Measurements from ENCODE around the gene RTP1.
"Not testable (repeated sequence)": the region's sequence is repeated elsewhere in the genome, so short reads cannot be mapped to it uniquely, and the experiment has no call there.

RTP1 gene, protein sequence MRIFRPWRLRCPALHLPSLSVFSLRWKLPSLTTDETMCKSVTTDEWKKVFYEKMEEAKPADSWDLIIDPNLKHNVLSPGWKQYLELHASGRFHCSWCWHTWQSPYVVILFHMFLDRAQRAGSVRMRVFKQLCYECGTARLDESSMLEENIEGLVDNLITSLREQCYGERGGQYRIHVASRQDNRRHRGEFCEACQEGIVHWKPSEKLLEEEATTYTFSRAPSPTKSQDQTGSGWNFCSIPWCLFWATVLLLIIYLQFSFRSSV

DNA sequence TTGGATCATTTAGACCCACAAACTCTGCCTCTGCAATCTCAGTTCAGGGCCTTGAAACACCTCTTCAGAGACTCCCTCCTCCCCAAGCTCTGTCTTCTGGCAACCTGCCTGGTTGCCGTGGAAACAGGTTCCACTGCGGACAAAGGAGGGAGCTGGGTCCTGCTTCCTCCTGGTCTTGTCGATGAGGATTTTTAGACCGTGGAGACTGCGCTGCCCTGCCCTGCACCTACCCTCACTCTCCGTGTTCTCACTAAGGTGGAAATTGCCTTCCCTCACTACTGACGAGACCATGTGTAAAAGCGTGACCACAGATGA lies at the start of gene RTP1:
Gene RTP1, plus strand, starts transcription at position 152 of the 315 bp plus-strand sequence. Its CDS starts 30 bp downstream, at position 182.
- no peak for DNase-seq

DNA sequence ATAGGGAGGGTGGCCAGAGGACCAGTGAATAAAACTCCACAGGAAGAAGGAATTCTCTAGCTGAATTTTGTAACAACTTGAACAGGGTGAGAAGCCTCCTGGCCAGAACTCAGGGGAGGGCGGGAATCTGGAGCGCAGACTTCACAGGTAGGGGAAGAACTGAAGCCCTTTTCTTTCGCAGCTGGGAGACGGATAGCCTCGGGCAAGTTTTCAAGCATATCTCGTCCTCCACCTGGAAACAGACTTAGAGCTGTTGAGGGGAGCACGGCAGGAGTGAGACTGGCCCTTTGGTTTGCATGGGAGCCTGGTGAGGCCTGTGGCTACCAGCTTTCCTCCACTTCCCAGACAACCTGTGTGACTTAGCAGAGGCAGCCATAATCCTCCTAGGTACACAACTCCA lies 47.1 kb upstream of the RTP1 start:
- no peak for DNase-seq

DNA sequence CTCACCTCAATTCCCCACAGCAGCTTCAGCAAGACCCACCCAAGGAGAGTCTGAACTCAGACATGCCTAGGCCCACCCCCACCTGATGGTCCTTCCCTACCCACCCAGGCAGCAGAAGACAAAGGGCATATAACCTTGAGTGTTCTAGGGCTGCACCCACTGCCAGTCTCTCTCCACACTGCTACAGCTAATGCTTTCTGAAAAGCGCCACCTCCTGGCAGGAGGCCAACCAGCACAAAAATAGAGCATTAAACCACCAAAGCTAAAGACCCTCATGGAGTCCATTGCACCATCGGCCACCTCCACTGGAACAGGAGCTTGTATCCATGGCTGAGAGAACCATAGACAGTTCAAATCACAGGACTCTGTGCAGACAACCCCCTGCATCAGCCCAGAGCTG lies 46.7 kb upstream of the RTP1 start:
- DNase-seq = peak; percentile 69

DNA sequence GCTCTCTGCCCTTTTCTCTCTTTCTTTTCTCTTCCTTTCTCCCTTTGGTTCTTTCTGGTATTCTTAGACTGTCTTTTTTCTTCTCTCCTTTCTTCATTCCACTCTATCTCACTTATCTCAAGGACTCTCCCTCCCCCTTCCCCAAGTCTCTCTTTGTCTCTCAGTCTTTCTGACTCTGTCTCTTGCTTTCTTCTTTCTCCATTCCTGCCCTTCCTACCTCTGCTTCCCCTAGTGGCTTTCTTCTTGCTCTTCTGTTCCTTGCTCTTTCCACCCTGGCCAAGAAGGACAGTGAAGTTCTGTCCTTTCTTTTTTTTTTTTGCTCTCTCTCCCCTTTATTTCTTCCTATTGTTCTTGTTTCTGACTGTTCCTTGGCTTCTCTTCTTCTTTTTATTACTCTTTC lies 35.7 kb upstream of the RTP1 start:
- no peak for DNase-seq

DNA sequence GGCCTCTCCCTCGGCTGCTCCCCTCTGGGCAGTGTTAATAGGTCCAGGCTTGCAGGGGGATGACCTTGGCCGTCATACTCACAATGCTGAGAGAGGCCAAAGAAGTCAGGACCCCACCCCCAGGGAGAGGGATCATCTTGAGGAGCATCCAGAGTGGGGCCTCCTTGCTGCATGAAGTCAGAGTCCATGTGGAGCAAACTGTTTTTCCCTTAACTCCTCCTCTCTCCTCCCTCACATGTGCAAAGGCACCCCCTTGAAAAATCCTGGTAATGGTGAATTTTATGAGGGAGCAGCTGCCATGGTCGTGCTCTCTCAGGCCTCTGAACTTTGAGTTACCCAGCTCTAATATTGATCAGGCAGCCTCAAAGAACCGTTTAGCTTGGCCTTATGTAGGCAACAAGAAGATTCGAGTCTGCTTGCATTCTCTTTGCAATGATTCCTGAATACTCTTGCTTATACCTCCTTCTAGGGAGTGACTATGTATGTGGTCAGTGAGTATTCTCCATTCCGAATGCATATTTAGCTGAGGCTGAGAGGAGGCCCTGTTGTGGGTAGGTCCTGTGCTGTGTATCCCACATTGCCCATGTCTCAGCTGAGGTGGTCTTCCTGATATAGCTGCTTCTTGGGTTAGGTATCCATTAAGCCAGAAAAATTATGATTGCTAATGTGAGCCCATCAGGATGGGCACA lies 34.9 kb upstream of the RTP1 start:
- no peak for DNase-seq

DNA sequence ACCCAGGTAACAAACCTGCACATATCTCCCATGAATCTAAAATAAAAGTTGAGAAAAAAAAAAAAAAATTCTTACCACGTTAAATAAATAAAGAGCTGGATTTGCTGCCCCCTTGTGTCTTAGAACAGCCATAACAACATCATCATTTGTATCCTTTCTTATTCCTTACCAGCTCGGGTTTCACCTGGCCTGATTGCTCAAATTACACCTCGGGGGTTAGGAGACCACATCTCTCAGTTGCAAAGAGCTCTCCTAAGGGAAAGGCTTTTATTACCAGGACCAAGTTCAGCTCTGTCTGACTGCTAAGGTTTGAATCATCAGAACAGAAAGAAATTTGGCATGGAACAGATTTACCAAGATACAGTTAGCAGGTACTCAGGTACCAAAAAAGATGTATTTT lies 32.1 kb upstream of the RTP1 start:
- no peak for DNase-seq

DNA sequence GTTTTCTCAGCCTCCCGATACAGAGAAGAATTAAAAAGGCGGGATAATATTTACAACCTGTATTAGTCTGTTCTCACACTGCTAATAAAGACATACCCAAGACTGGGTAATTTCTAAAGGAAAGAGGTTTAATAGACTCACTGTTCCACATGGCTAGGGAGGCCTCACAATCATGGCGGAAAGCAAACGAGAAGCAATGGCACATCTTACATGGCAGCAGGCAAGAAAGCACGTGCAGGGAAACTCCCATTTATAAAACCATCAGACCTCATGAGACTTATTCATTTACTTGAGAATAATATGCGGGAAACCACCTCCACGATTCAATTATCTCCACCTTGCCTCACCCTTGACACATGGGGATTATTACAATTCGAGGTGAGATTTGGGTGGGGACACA lies 30.5 kb upstream of the RTP1 start:
- DNase-seq = no peak

DNA sequence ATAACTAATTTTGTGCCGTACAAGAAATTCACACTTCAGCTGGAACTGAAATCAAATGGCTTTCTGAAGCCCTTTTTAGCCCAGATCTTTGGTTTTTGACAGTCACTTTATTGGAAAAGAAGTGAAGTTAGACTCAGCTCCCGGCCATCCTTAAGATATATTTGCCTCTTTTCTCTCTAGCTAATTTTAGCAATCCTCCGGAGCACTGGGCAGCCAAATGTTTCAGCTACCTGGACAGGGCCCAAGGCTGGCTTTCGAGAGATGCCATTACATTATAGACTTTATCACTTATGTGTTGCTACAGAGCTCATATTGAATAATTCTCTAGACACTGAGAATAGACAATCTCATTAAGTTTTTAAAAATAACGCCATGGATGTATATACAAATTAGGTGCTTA lies 29.5 kb upstream of the RTP1 start:
- DNase-seq = no peak

DNA sequence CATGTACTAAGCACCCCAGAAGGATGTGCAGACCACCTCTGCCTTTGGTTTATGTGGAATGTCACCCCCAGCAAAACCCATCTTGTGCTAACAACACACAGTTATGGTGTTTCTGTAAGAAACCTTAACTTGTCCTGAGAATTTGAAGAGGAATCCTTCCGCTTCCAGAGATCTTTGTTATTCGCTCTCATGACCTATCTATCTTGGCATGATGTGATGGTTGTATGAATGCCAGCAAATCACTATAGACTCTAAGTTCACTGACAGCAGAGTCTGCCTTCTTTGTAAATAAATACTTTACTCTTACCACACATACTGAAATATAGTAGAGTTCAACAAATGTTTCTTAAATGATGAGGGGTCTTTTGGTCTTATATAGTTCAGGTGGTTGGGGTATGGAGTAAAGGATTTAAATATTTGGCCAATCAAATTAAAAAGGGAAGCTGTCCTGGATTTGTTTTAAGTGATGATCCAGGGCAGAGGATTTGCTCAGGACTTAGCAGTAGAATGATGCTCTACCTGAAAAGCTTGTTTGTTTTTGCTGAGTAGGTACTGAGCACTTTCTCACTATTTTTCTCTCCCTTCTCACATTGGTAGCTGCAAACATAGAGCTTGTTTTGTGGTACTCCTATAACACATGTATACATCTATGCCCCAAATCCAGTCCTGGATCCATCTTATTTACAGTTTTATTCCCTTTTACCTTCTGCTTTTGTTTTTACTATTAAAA lies 27.9 kb upstream of the RTP1 start:
- no peak for DNase-seq

DNA sequence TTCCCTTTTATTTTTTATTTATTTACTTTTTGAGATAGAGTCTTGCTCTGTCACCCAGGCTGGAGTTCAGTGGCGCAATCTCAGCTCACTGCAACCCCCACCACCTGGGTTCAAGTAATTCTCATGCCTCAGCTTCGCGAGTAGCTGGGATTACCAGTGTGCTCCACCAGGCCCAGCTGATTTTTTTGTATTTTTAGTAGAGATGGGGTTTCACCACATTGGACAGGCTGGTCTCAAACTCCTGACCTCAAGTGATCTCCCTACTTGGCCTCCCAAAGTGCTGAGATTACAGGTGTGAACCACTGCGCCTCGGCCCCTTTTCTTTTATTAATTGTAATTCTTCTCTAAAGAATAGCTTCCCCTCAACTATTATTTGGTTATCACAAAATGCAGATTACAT lies 26.4 kb upstream of the RTP1 start:
- not testable (repeated sequence) for DNase-seq

DNA sequence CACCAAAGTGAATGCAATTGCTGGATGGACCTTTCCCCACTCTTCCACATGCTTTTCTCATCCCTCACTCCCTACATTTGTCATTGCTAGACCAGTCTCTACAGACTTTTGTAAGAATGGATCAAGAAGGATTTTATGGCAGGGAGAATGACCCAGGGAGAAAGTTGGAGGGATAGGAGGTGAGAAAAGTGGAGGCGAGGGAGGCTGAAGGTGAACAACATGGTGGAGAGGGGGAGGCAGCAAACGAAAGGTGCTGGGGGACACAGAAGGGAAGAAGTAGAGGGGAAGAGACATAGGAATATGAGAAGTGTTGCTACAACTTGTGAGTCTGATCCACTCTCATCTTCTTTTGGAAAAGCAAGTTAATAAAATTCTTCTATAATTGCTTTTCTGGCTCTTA lies 24.4 kb upstream of the RTP1 start:
- no peak for DNase-seq

DNA sequence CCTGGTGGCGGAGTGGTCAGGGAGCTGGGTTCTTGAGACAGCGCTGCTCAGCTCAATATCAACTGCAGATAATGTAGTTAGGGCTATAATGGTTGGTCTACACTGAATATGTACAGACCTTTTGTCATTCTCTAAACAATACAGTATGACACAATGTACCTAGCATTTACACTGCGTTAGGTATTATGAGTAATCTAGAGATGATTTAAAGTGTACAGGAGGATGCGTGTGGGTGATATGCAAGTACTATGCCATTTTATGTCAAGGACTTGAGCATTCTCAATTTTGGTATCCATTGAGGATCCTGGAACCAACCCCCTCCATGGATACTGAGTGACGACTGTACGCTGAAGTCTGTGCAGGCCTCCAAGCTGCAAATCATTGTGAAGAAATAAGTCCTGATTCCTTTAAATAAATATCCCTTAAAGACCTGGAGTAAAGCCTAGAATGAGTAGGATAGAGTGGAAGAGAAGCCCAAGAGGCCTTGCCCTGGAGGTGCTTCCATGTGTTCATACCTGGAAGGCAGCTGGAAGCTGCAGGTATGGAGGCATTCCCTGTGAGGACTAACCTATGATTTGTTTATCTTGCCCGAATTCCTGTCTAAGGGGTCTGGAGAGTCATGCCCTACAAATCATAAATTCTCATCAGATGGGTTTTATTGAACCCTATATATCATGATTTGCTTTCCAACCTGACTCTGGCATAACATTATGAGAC lies 15.7 kb upstream of the RTP1 start:
- DNase-seq = no peak

DNA sequence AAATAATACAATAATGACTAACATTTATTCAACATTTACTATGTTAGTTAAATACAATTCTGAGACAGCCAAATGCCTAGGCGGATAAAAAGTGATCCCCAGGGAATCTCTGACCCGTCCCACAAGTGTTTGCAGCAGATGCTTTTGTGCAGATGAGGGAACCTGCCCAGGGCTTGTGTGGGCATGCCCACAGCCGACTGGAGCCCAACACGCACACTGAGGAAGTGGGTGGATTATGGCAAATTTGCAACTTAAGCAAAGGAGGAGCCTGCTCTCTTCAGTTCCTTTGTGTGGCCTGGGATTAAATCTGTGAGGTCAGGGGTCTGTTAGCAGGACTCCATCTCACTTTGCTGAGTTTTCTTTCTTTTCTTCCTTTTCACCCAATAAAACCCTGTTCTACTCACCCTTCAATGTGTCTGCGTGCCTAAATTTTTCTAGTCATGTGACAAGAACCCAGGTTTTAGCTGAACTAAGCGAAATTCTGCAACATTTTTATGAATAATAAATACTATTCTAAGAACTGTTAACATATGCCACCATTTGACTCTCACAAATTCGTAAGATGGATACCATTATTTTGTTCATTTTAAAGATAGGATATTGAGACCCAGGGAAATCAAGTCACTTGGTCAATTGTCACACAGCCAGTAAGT lies 13.9 kb upstream of the RTP1 start:
- DNase-seq = no peak

DNA sequence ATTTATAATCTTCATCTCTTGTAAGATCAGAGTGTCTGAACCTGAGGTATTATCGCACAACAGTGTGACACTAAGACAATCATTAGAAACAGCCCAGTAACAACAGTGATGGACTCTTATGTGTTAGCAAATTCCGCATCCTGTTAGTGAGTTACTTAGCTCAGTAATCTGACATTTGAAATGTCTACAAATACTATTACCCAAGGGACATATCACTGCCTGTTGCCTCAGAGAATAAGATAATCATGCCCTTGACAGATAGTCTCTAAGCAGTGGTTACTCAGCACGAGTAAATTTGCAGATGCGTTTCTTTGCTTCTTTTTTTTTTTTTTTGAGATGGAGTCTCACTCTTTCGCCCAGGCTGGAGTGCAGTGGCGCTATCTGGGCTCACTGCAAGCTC lies 13.4 kb upstream of the RTP1 start:
- no peak for DNase-seq

DNA sequence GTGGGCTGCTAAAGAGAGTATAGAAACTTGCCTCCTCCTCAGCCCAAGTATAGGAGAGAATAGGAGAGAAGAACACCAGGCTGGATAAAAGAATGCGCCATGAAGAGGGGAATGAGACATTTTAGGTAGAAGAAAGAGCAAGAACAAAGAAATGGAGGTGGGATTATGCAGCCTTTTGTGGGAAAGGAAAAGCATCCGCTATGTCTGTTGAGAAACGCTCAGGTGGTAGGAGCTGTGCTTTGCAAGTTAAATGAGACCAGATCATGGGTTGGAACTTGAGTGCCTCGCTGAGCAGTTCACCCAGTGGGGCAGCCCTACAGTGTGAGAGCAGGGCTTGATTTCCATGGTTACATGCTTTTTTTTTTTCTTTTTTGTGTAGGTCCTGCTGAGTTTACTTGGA lies 11.5 kb upstream of the RTP1 start:
- no peak for DNase-seq

DNA sequence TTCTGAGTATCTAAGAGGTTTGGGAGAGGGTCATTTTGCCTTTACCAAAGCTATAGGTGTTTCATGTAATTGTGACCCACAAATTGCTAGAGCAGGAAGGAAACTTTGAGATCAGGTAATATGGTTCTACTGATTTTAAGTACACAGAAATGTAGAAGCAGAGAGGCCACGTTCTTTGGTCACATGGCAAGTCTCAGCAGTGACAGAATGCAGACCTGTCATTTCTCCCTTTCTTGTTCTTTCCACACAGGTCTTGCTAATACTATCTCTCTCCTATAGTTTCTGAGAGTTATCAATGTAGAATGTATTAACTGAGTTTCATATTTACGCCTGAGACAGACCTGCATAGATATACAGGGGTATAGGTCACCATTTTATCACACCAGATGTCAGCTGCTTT lies 10.9 kb upstream of the RTP1 start:
- no peak for DNase-seq

DNA sequence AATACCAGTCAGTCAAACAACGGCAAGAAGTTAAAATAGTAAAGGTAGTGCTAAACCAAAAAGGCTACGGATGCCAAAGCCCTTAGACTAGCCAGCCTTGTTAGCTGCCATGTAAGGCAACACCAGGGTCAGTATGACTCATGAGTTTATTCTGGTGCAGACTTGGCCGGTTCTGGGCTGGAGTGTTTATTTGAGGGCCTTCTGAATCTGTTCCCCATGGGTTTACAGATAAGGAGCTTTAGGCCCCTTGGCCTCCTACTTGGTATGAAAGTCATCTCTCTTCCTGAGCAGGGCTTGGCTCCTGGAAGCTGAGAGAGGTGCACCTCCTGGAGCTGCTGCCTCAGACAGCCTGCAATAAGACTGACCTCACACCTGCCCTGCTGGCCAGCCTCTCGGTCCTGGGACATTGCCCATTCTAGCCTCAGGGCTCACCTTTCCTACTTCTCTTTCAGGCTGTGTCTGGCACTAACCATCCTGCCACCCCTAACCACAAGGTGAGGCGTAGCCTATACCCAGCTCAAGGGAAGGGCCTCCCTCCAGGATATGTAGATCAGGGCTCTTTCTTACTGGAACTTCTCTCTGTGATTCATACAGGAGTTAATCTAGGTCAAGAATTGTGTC lies 10.4 kb upstream of the RTP1 start:
- no peak for DNase-seq

DNA sequence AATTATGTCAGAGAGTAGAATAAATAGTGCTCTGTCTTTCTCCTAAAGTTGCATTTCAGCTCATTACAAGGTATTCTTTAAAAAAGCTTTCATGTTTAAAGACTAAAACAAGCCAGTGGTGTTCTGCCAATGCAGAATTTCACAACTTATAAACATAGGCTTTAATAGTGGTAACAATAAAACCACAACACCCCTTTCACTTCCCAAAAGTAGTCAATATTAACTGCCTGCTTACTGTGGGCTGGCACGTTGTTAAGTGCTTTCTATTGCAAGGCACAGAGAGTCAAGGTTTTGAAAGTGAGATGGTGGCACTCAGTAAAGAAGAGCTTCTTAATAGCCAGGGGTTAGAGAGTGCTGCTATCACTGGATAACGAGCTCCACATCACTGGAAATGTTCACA lies 8.4 kb upstream of the RTP1 start:
- no peak for DNase-seq

DNA sequence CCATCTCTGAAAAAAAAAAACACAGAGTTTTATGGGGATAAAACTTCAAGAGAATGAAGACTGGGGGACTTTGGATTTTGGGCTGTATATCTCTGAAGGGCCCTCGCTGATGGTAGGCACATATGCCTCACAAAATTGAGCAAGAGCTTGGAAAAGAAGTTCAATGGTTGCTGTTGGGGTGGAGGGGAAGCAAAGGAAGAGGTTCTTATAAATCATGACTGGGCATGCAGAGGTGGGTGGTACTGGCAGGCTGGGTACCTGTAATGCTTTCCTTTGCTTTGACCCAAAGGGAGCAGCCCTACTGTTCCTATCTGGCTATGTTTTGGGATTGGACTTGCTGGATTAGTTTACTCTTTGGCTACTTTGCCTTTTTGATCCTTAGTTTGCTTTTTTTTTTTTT lies 6.0 kb upstream of the RTP1 start:
- no peak for DNase-seq

DNA sequence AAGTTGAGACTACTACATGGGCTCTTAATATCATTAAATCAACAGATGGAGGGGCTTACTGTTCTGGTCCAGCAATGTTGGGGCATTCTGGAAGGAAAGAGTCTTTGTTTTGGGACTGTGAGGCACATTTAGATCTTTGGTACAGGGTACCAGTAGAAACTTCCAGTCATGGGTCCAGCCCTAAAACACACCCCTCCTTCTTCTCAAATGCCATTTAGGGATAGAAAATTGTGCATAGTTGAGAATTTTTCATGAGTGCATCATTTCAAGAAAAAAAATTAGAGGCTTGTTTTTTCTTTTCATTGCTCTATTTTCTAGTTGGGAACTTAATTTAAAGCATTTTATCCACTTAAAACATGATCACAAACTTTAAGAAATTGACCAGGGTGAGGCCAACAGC lies 4.1 kb upstream of the RTP1 start:
- DNase-seq = no peak

DNA sequence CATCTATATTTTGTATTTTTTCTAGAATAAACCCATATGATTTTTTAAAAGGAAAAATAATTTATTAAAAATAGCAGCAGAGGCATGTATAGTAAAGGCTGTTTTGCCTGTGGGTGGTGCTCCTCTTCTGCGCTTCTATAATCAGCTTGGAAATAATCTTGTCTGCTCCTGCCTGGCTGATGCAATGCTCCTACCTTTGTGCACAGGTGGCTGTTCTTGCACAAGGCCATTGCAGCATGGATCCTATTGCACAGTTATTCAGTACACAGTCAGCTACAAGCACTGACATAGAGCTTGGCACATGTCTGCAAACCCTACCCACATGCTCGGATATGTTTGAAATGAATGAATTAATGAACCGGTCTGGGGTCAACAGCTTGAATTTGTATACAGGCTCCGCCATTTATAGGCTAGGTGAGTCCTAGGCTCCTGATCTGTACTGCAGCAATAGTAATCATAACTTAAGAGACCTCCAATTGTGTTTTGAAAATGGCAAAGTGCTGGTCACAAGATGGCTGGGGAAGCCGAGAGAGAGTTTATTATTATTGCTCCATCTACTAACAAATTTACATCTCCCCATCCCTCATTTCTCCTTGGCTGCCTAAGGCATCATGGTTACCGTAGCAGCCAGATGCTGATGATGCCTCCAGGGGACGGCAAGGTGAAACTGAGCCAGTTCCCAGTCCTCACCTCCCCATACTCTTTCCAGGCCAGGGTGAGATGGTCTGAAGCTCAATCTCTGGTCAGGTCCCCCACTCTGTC lies 532 bp upstream of the RTP1 start:
- DNase-seq = no peak

DNA sequence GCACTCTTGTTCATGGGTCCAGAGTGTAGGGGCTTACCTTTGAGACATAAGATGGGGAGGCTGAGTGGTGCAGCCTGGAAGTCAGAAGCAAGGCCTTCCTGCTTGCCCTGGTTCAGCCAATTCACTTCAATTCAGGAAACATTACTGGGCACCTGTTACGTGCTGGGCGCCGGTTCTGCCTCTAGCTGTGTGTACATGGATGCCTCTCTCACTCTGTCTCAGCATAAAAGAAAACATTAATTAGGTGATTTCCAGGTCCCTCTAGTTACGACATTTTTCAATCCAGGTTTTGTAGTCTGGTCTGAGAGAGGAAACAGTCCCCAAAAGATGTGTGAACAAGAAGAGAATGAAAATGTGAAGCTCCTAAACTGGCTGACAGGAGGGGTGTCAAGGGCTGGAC lies 1.2 kb downstream of the RTP1 start:
- no peak for DNase-seq
